WI38 (cell line): ENCODE measurements around the gene PSORS1C2.
"Not testable (repeated sequence)": the region's sequence is repeated elsewhere in the genome, so short reads cannot be mapped to it uniquely, and the experiment has no call there.

Source experiments
- H3K4me3 ChIP-seq: 2 replicates; pipeline ENCODE4 v1.5.1; 2011; ENCODE audit warnings: low read depth, mild to moderate bottlenecking, control low read depth, low read length
- TF ChIP-seq, protein P1 (sequence below): IDR thresholded peaks from 2 replicates; pipeline ENCODE4 v1.5.1; 2012; ENCODE audit warnings: low read depth, mild to moderate bottlenecking, control low read depth, low read length

PSORS1C2 gene

DNA sequence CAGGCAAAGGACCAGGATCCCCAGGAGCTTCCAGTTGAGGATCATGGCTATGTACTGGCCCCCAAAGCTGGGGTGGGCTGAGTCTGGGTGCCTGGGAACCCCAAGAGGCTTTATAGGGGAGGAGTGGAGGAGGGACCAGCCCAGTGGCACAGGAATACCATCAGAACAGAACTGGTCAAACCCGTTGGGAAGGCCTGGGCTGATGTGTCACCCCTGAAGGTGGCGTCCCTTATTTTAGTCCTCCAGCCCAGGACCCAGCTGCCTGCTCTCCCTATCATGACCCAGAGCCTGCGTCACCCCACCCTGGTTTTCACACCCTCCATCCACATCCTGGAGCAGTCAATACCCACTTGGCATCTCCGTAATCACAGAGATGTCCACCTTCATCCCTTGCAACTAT is at the start of gene PSORS1C2:
TSS of gene PSORS1C2 (minus strand) at position 85 of the 400 bp plus-strand sequence. CDS start at position 45, 40 bp downstream.
- H3K4me3 ChIP-seq = no peak within 1 kb of the TSS
- TF ChIP-seq, protein P1, sequence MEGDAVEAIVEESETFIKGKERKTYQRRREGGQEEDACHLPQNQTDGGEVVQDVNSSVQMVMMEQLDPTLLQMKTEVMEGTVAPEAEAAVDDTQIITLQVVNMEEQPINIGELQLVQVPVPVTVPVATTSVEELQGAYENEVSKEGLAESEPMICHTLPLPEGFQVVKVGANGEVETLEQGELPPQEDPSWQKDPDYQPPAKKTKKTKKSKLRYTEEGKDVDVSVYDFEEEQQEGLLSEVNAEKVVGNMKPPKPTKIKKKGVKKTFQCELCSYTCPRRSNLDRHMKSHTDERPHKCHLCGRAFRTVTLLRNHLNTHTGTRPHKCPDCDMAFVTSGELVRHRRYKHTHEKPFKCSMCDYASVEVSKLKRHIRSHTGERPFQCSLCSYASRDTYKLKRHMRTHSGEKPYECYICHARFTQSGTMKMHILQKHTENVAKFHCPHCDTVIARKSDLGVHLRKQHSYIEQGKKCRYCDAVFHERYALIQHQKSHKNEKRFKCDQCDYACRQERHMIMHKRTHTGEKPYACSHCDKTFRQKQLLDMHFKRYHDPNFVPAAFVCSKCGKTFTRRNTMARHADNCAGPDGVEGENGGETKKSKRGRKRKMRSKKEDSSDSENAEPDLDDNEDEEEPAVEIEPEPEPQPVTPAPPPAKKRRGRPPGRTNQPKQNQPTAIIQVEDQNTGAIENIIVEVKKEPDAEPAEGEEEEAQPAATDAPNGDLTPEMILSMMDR = no peak

DNA sequence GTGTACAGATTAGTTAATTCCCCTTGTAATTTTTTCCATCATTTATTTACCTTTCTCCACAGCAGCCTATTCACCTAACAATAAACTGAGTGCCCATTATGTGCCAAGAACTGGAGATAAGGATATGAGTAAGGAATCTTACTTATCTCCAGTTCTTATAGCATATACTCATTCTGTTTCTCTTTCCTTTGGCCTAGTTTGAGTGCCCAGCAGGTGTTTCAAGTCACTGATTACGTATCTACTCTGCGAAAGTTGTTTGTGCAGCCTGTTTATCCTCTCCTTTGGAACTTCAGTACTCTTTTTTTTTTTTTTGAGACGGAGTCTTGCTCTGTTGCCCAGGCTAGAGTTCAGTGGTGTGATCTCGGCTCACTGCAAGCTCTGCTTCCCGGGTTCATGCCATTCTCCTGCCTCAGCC is 48.9 kb upstream of the PSORS1C2 start:
- H3K4me3 ChIP-seq = no peak overlapping the region
- TF ChIP-seq, protein P1 = no peak

DNA sequence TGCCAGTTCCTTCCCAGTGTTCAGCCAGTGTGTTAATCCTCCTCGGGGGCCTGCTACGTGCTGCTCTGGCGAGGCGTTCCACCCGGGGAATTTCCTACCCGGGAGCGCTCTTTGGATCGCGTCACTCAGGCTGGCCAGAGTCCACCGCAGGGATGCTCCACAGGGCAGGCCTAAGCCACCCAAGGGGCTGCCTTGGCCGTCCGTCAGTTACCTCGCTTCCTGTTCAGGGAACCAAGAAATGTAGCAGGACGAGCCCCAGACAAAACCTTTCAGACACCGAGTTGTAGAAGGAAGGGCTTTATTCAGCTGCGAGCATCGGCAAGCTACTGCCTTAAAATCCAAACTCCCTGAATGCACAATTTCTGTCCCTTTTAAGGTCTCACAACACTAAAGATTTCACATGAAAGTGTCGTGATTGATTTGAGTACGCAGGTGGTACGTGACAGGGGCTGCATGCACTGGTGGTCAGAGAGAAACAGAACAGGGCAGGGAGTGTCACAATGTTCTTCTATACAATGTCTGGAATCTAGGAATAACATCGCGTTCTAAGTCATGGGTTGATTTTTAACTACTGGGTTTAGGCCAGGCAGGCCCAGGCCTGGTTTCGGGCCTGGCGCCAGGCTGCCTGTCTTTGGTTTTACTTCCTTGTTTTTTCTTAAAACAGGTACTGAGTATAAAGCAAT is 47.3 kb upstream of the PSORS1C2 start:
- no peak overlapping the region for H3K4me3 ChIP-seq
- TF ChIP-seq, protein P1 = no peak

DNA sequence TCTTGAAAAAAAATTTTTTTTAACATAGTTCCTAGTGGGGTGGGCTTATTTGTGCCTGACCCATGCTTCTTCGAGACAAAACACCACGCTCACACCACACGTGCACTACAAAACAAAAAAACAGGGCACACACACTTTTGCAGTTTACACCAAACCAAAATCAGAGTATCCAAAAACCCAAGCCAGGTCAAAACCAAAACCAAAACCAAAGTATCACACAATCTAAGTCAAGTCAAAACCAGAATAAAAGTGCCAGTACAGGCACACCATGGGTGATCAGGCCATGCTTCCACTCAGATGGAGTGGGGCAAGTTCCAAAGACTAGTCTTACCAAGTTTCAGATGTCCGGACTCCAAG is 46.8 kb upstream of the PSORS1C2 start:
- H3K4me3 ChIP-seq = not testable (repeated sequence)

DNA sequence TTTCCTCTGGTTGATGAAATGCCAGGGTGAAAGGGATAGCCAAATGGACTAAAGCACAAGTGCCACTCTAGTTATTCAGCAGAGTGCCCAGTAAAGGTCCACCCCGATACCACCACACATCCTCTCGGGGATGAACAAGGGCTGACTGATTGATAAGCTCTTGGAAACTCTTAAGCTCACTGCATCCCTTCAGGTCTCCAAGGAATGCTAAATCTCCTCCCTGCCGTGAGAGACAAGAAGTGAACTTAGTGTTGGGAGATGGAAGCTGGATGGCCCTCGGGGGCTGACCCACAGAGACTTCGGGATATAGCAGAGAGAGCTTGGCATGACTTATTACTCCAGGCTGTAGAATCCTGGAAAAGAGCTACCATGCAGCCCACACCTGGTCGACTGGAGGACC is 45.0 kb upstream of the PSORS1C2 start:
- H3K4me3 ChIP-seq = not testable (repeated sequence)

DNA sequence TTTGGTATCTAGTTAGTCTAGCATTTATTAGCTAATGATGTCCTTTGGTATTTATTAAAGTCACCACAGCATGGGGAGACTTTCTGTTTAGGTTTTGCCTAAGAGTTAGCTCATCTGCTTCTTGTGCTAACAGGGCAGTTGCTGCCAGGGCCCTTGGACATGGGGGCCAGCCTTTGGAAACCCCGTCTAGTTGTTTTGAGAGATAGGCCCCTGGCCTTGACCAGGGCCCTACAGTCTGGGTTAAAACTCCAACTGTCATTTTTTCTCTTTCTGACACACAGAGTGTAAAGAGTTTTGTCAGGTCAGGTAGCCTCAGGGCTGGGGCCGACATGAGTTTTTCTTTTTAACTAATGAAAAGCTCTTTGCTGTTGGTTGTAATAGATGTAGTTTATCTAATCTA is 44.4 kb upstream of the PSORS1C2 start:
- H3K4me3 ChIP-seq = not testable (repeated sequence)

DNA sequence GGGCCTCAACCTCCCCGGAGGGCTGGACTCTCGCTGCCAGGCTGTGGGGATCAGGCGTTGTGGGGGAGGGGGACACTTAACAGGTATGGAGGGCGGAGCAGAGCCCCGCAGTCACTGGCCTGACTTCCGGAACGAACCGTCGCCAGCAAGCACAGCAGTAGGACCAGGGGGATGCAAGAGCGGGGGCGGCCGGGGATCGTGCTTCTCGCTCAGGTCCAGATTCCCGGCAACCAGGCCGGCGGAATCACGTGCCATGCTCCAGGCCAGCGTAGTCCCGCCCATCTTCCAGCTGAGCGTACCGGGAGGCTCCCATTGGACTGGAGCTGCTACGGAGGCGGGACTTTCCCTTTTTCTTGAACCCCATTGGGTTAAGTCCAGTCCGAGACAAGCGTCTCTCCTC is 41.6 kb upstream of the PSORS1C2 start:
- TF ChIP-seq, protein P1 = no peak
- H3K4me3 ChIP-seq = no peak overlapping the region

DNA sequence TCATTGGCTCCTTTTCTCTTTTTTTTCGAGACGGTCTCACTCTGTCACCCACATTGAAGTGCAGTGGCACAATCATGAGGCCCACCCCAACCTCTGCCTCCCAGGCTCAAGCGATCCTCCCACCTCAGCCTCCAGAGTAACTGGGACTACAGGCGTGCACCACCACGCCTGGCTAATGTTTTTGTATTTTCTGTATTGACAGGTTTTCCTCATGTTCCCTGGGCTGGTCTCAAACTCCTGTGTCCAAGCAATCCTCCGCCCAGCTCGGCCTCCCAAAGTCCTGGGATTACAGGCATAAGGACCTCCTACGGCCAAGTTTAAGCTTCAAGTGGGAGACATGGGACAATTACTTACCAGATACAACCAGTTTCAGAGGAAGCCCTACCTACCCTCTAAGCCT is 41.0 kb upstream of the PSORS1C2 start:
- no peak overlapping the region for H3K4me3 ChIP-seq
- TF ChIP-seq, protein P1 = no peak

DNA sequence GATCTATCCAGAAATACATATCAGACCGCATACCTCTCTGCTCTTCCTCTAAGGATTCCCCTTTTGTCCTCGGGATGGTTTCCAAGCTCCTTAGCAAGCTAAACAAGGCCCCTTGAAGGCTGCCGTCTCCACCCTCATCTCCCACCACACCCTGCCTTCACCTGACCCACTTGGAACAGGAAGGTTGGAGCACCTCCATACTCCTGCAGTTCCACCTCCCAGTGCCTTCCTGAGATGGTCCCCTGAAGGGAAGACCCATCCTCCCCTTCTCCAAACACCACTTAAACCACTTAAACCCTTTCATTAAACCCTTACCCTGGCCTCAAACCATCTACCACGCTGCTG is 40.1 kb upstream of the PSORS1C2 start:
- TF ChIP-seq, protein P1 = no peak
- H3K4me3 ChIP-seq = no peak overlapping the region
